ENCODE measurements around the gene F7.
"Not testable (repeated sequence)": the region's sequence is repeated elsewhere in the genome, so short reads cannot be mapped to it uniquely, and the experiment has no call there.

Gene F7

GRCh38 chr13:113155982-113156655 is 50.5 kb downstream of the F7 start:
- Histone ChIP-seq H3K4me3 (ENCODE audit: low read length) (no peak overlapping the region), H3K4me1 (ENCODE audit: control insufficient read depth, insufficient read depth, low read length) (peaks cover 6% of the 10 kb centered on the region), H3K9ac (ENCODE audit: low read length) (no peak overlapping the region), H3K27me3 (ENCODE audit: control insufficient read depth, insufficient read depth, low read length) (no peaks in the 10 kb centered on the region), H3K36me3 (ENCODE audit: control insufficient read depth, insufficient read depth, low read length) (no peaks in the 10 kb centered on the region), H3K27ac (ENCODE audit: low read depth, low read length) (no peak overlapping the region)

GRCh38 chr13:113157206-113157928 is 51.8 kb downstream of the F7 start:
- Histone ChIP-seq H3K27me3 (ENCODE audit: control insufficient read depth, insufficient read depth, low read length) (no peaks in the 10 kb centered on the region), H3K4me3 (ENCODE audit: low read length) (no peak overlapping the region), H3K27ac (ENCODE audit: low read depth, low read length) (no peak overlapping the region), H3K4me1 (ENCODE audit: control insufficient read depth, insufficient read depth, low read length) (peaks cover 6% of the 10 kb centered on the region), H3K9ac (ENCODE audit: low read length) (no peak overlapping the region), H3K36me3 (ENCODE audit: control insufficient read depth, insufficient read depth, low read length) (no peaks in the 10 kb centered on the region)

- no peaks in the 10 kb centered on the region for H3K36me3 ChIP-seq (ENCODE audit: control insufficient read depth, insufficient read depth, low read length)
- no peak within 1 kb of the TSS for H3K27ac ChIP-seq (ENCODE audit: low read depth, low read length)
- H3K9ac ChIP-seq (ENCODE audit: low read length) = no peak within 1 kb of the TSS
- no peak within 1 kb of the TSS for H3K4me3 ChIP-seq (ENCODE audit: low read length)
- no peaks in the 10 kb centered on the region for H3K27me3 ChIP-seq (ENCODE audit: control insufficient read depth, insufficient read depth, low read length)
- H3K4me1 ChIP-seq (ENCODE audit: control insufficient read depth, insufficient read depth, low read length) = peaks cover 6% of the 10 kb centered on the region
Measured at GRCh38 chr13:113157929-113158747, 52.5 kb downstream of the F7 start, which contains the start of gene PROZ. PROZ (plus strand) TSS chr13:113158648; CDS start chr13:113158661, 13 bp downstream.

GRCh38 chr13:113158946-113159345 is 53.4 kb downstream of the F7 start:
- Histone ChIP-seq H3K9ac (ENCODE audit: low read length) (no peak overlapping the region), H3K36me3 (ENCODE audit: control insufficient read depth, insufficient read depth, low read length) (no peaks in the 10 kb centered on the region)

GRCh38 chr13:113159701-113160100 is 54.1 kb downstream of the F7 start:
- Histone ChIP-seq H3K36me3 (ENCODE audit: control insufficient read depth, insufficient read depth, low read length) (no peaks in the 10 kb centered on the region), H3K27ac (ENCODE audit: low read depth, low read length) (no peak overlapping the region), H3K27me3 (ENCODE audit: control insufficient read depth, insufficient read depth, low read length) (peaks cover 4% of the 10 kb centered on the region), H3K4me1 (ENCODE audit: control insufficient read depth, insufficient read depth, low read length) (no peaks in the 10 kb centered on the region), H3K4me3 (ENCODE audit: low read length) (no peak overlapping the region), H3K9ac (ENCODE audit: low read length) (no peak overlapping the region)

More at GRCh38 chr13:113158946-113159345, 53.4 kb downstream of the F7 start:
- peaks cover 2% of the 10 kb centered on the region for H3K4me1 ChIP-seq (ENCODE audit: control insufficient read depth, insufficient read depth, low read length)
- no peak overlapping the region for H3K27ac ChIP-seq (ENCODE audit: low read depth, low read length)
- no peak overlapping the region for H3K4me3 ChIP-seq (ENCODE audit: low read length)
- H3K27me3 ChIP-seq (ENCODE audit: control insufficient read depth, insufficient read depth, low read length) = peaks cover 4% of the 10 kb centered on the region

GRCh38 chr13:113160983-113161382 is 55.4 kb downstream of the F7 start:
- Histone ChIP-seq H3K36me3 (ENCODE audit: control insufficient read depth, insufficient read depth, low read length) (no peaks in the 10 kb centered on the region), H3K4me1 (ENCODE audit: control insufficient read depth, insufficient read depth, low read length) (no peaks in the 10 kb centered on the region), H3K27me3 (ENCODE audit: control insufficient read depth, insufficient read depth, low read length) (peaks cover 4% of the 10 kb centered on the region), H3K27ac (ENCODE audit: low read depth, low read length) (no peak overlapping the region), H3K4me3 (ENCODE audit: low read length) (no peak overlapping the region), H3K9ac (ENCODE audit: low read length) (no peak overlapping the region)

- H3K36me3 ChIP-seq (ENCODE audit: control insufficient read depth, insufficient read depth, low read length) = no peaks in the 10 kb centered on the region
- H3K27me3 ChIP-seq (ENCODE audit: control insufficient read depth, insufficient read depth, low read length) = peaks cover 4% of the 10 kb centered on the region
- H3K9ac ChIP-seq (ENCODE audit: low read length) = no peak overlapping the region
- no peak overlapping the region for H3K4me3 ChIP-seq (ENCODE audit: low read length)
- H3K4me1 ChIP-seq (ENCODE audit: control insufficient read depth, insufficient read depth, low read length) = no peaks in the 10 kb centered on the region
- no peak overlapping the region for H3K27ac ChIP-seq (ENCODE audit: low read depth, low read length)
Measured at GRCh38 chr13:113161433-113161832, 55.8 kb downstream of the F7 start.

- not testable (repeated sequence) for H3K27me3 ChIP-seq (ENCODE audit: control insufficient read depth, insufficient read depth, low read length); H3K4me3 ChIP-seq (ENCODE audit: low read length); H3K27ac ChIP-seq (ENCODE audit: low read depth, low read length); H3K9ac ChIP-seq (ENCODE audit: low read length); H3K4me1 ChIP-seq (ENCODE audit: control insufficient read depth, insufficient read depth, low read length); H3K36me3 ChIP-seq (ENCODE audit: control insufficient read depth, insufficient read depth, low read length)
Measured at GRCh38 chr13:113161975-113162374, 56.4 kb downstream of the F7 start.

- no peak overlapping the region for H3K9ac ChIP-seq (ENCODE audit: low read length)
Measured at GRCh38 chr13:113162783-113163685, 57.4 kb downstream of the F7 start.

GRCh38 chr13:113164492-113164891 is 58.9 kb downstream of the F7 start:
- Histone ChIP-seq H3K27ac (ENCODE audit: low read depth, low read length) (no peak overlapping the region), H3K9ac (ENCODE audit: low read length) (no peak overlapping the region), H3K4me1 (ENCODE audit: control insufficient read depth, insufficient read depth, low read length) (no peaks in the 10 kb centered on the region), H3K36me3 (ENCODE audit: control insufficient read depth, insufficient read depth, low read length) (no peaks in the 10 kb centered on the region), H3K27me3 (ENCODE audit: control insufficient read depth, insufficient read depth, low read length) (peaks cover 4% of the 10 kb centered on the region), H3K4me3 (ENCODE audit: low read length) (no peak overlapping the region)

More at GRCh38 chr13:113162783-113163685, 57.4 kb downstream of the F7 start:
- no peaks in the 10 kb centered on the region for H3K4me1 ChIP-seq (ENCODE audit: control insufficient read depth, insufficient read depth, low read length)
- H3K36me3 ChIP-seq (ENCODE audit: control insufficient read depth, insufficient read depth, low read length) = no peaks in the 10 kb centered on the region
- no peak overlapping the region for H3K4me3 ChIP-seq (ENCODE audit: low read length)
- H3K27me3 ChIP-seq (ENCODE audit: control insufficient read depth, insufficient read depth, low read length) = peaks cover 4% of the 10 kb centered on the region
- H3K27ac ChIP-seq (ENCODE audit: low read depth, low read length) = no peak overlapping the region

GRCh38 chr13:113166266-113166665 is 60.7 kb downstream of the F7 start:
- Histone ChIP-seq H3K36me3 (ENCODE audit: control insufficient read depth, insufficient read depth, low read length) (peaks cover 1% of the 10 kb centered on the region), H3K27me3 (ENCODE audit: control insufficient read depth, insufficient read depth, low read length) (peaks cover 4% of the 10 kb centered on the region), H3K27ac (ENCODE audit: low read depth, low read length) (no peak overlapping the region), H3K9ac (ENCODE audit: low read length) (no peak overlapping the region), H3K4me1 (ENCODE audit: control insufficient read depth, insufficient read depth, low read length) (no peaks in the 10 kb centered on the region), H3K4me3 (ENCODE audit: low read length) (no peak overlapping the region)
